Measurements from ENCODE around the gene MYH6.

MYH6 gene

GRCh38 chr14:23442721-23443356 is 34.8 kb upstream of the MYH6 start:
- H3K4me3 ChIP-seq (ENCODE audit: low read depth, low read length), result no peak overlapping the region
- TF ChIP-seq CTCF (IDR thresholded peaks at IDR 0.05; ENCODE audit: low read depth, low read length), result no peak

GRCh38 chr14:23441076-23441475 is 33.0 kb upstream of the MYH6 start:
- no peak for TF ChIP-seq CTCF (IDR thresholded peaks at IDR 0.05; ENCODE audit: low read depth, low read length)

GRCh38 chr14:23439107-23439835 is 31.2 kb upstream of the MYH6 start:
- no peak for TF ChIP-seq CTCF (IDR thresholded peaks at IDR 0.05; ENCODE audit: low read depth, low read length)
- H3K4me3 ChIP-seq (ENCODE audit: low read depth, low read length), result no peak overlapping the region

More at GRCh38 chr14:23441076-23441475, 33.0 kb upstream of the MYH6 start:
- H3K4me3 ChIP-seq (ENCODE audit: low read depth, low read length), result no peak overlapping the region

GRCh38 chr14:23438101-23438971 is 30.3 kb upstream of the MYH6 start:
- H3K4me3 ChIP-seq (ENCODE audit: low read depth, low read length), result no peak overlapping the region
- TF ChIP-seq CTCF (IDR thresholded peaks at IDR 0.05; ENCODE audit: low read depth, low read length), result no peak

- H3K4me3 ChIP-seq (ENCODE audit: low read depth, low read length), result no peak overlapping the region
- no peak for TF ChIP-seq CTCF (IDR thresholded peaks at IDR 0.05; ENCODE audit: low read depth, low read length)
Observed at GRCh38 chr14:23437133-23438100, 29.3 kb upstream of the MYH6 start.

- H3K4me3 ChIP-seq (ENCODE audit: low read depth, low read length), result no peak overlapping the region
- no peak for TF ChIP-seq CTCF (IDR thresholded peaks at IDR 0.05; ENCODE audit: low read depth, low read length)
Observed at GRCh38 chr14:23436327-23437132, 28.5 kb upstream of the MYH6 start.

Data from WI38 (cell line).